Stimulated activated CD8-positive, alpha-beta memory T cell treated with anti-CD3 and anti-CD28 coated beads, Interleukin-12 subunit alpha, Interleukin-12 subunit beta, amount 100 ng/mL, for 4 hours (primary cell): Measurements from ENCODE around the gene BDKRB1.

ENCODE experiments used
- DNase-seq: peaks from one replicate; pipeline ENCODE4 v3.0.0-alpha.2; 2020; ENCODE audit warnings: low read depth

Gene BDKRB1

GRCh38 chr14:96281486-96281885 lies 25.5 kb downstream of the BDKRB1 start:
- DNase-seq, result no peak

GRCh38 chr14:96284008-96284407 lies 28.0 kb downstream of the BDKRB1 start:
- DNase-seq, result no peak

GRCh38 chr14:96284430-96284829 lies 28.4 kb downstream of the BDKRB1 start:
- DNase-seq, result no peak

GRCh38 chr14:96285667-96286066 lies 29.7 kb downstream of the BDKRB1 start:
- DNase-seq, result no peak

GRCh38 chr14:96286251-96286650 lies 30.2 kb downstream of the BDKRB1 start:
- no peak for DNase-seq

- no peak for DNase-seq
These were observed 31.8 kb downstream of the BDKRB1 start for GRCh38 chr14:96287856-96288255.

GRCh38 chr14:96294246-96294645 lies 38.2 kb downstream of the BDKRB1 start:
- no peak for DNase-seq

GRCh38 chr14:96297000-96297399 lies 41.0 kb downstream of the BDKRB1 start:
- no peak for DNase-seq

GRCh38 chr14:96297997-96298515 lies 42.0 kb downstream of the BDKRB1 start:
- DNase-seq, result no peak

- DNase-seq, result no peak
These were observed 43.4 kb downstream of the BDKRB1 start for GRCh38 chr14:96299441-96299840.

GRCh38 chr14:96303981-96304380 lies 48.0 kb downstream of the BDKRB1 start:
- DNase-seq, result no peak

- no peak for DNase-seq
These were observed 48.9 kb downstream of the BDKRB1 start for GRCh38 chr14:96304956-96305355.

- no peak for DNase-seq
These were observed 51.4 kb downstream of the BDKRB1 start for GRCh38 chr14:96307434-96307833.

GRCh38 chr14:96309133-96309895 lies 53.3 kb downstream of the BDKRB1 start:
- no peak for DNase-seq

- no peak for DNase-seq
These were observed 53.9 kb downstream of the BDKRB1 start for GRCh38 chr14:96309896-96310330.

- no peak for DNase-seq
These were observed 54.9 kb downstream of the BDKRB1 start for GRCh38 chr14:96310906-96311305.
